ENCODE data around the gene KAT14. TPM values are rescaled to one million over a fixed set of nuclear protein-coding genes. Genes with fewer than 3 reads are reported as not detected.

The KAT14 gene
- polyA plus RNA-seq, 1 donor (not counting 4 experiments of a cell fraction or from before 2014, with no cell fraction given) = 9.8 TPM

DNA sequence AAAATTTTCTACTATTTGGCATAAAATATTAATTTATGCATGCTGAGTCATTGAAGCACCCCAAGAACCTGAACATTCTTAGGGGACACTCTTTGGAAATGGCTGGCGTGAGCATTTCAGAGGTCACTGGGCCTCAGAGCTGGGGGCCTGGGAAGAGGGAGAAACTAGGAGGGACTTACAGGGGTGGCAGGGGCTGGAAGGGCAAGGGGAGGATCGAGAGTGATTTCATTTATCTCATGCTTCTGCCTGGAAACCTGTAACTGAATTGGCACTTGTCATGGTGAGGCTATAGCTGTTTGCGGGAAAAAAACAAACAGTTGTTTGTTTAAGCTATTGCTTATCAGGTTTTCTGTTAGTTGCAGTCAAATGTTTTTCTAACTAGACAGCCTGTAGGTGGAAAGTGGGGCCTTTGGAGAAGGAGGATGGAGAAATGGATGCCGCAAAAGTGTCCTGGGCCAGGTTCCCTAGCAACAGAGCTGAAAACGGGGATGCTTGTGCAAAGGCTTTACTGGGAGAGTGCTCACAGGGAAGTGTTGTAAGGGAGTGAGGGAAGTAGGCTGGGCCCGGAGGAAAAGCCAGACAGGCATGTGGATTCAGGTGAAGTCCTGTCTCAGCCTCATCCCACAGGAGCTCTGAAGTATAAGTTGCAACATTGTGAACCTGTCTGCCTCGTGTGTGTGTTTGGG lies 36.4 kb upstream of the KAT14 start:
- no peak for DNase-seq (ENCODE audit: low read depth, low spot score)
- Histone ChIP-seq H3K4me1 (ENCODE audit: control insufficient read depth, extremely low read depth, insufficient read depth, low read length) (no peaks in the 10 kb centered on the region), H4K20me1 (ENCODE audit: control insufficient read depth, extremely low read depth, insufficient read depth, low read length) (no peaks in the 10 kb centered on the region), H3K9me1 (ENCODE audit: control insufficient read depth, extremely low read depth, insufficient read depth, low read length) (no peaks in the 10 kb centered on the region), H3K4me2 (ENCODE audit: control insufficient read depth, extremely low read depth, insufficient read depth, low read depth, low read length) (no peak overlapping the region), H3K27ac (ENCODE audit: control insufficient read depth, insufficient read depth, low read length) (no peak overlapping the region), H3K36me3 (ENCODE audit: control insufficient read depth in 2 of 2, extremely low read depth in 1 of 2, insufficient read depth in 2 of 2, low read length in 2 of 2) (no peaks in the 10 kb centered on the region), H3K79me2 (ENCODE audit: control insufficient read depth, insufficient read depth, low read length) (no peaks in the 10 kb centered on the region), H3K27me3 (ENCODE audit: control insufficient read depth, extremely low read depth, insufficient read depth, low read length) (no peaks in the 10 kb centered on the region), H3K9me3 (ENCODE audit: control insufficient read depth, low read depth, low read length) (no peaks in the 10 kb centered on the region), H3K4me3 (ENCODE audit: control insufficient read depth in 2 of 3, extremely low read depth in 1 of 3, insufficient read depth in 2 of 3, low read depth in 1 of 3, low read length in 3 of 3) (no peak overlapping the region), H3K9ac (ENCODE audit: control insufficient read depth, extremely low read depth, insufficient read depth, low read length) (no peak overlapping the region), H2AFZ (ENCODE audit: control insufficient read depth, low read length) (no peak overlapping the region)
- TF ChIP-seq, protein P1, sequence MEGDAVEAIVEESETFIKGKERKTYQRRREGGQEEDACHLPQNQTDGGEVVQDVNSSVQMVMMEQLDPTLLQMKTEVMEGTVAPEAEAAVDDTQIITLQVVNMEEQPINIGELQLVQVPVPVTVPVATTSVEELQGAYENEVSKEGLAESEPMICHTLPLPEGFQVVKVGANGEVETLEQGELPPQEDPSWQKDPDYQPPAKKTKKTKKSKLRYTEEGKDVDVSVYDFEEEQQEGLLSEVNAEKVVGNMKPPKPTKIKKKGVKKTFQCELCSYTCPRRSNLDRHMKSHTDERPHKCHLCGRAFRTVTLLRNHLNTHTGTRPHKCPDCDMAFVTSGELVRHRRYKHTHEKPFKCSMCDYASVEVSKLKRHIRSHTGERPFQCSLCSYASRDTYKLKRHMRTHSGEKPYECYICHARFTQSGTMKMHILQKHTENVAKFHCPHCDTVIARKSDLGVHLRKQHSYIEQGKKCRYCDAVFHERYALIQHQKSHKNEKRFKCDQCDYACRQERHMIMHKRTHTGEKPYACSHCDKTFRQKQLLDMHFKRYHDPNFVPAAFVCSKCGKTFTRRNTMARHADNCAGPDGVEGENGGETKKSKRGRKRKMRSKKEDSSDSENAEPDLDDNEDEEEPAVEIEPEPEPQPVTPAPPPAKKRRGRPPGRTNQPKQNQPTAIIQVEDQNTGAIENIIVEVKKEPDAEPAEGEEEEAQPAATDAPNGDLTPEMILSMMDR (optimal IDR thresholded peaks at IDR 0.05 in 1 of 3, IDR thresholded peaks at IDR 0.05 in 1 of 3, conservative IDR thresholded peaks at IDR 0.05 in 1 of 3; ENCODE audit: extremely low read depth in 1 of 3, insufficient read depth in 2 of 3, low read length in 3 of 3) = no peak
- no peak for TF ChIP-seq EZH2 (IDR thresholded peaks at IDR 0.05; ENCODE audit: low read length)
- no peak for FAIRE-seq
- dilution Hi-C loops (cut with MboI; ENCODE audit: extremely low pct_ligation_motif_present, low sequenced_read_pairs) = no loop called here

DNA sequence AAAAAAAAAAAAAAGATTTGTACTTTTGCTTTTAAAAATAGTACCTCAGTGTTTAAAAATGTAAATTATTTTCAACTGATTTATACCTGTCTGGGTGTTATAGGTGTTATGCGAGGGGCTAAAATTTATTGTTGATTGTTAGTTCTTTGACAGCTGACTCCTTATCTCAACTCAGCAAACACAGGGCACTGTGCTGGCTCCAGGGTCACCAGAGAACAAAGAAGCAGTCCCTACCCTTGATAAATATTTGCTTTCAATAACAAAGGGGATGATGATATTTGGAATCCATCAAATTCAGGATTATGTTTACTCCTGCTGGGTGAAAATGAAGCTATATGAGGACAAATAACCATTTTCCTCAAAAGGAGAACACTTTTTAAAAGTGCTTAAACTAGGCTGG lies 34.2 kb upstream of the KAT14 start:
- H4K20me1 ChIP-seq (ENCODE audit: control insufficient read depth, extremely low read depth, insufficient read depth, low read length) = no peaks in the 10 kb centered on the region
- H3K9ac ChIP-seq (ENCODE audit: control insufficient read depth, extremely low read depth, insufficient read depth, low read length) = no peak overlapping the region
- H3K9me3 ChIP-seq (ENCODE audit: control insufficient read depth, low read depth, low read length) = no peaks in the 10 kb centered on the region
- no peak overlapping the region for H3K4me2 ChIP-seq (ENCODE audit: control insufficient read depth, extremely low read depth, insufficient read depth, low read depth, low read length)
- H3K9me1 ChIP-seq (ENCODE audit: control insufficient read depth, extremely low read depth, insufficient read depth, low read length) = no peaks in the 10 kb centered on the region
- dilution Hi-C loops (cut with MboI; ENCODE audit: extremely low pct_ligation_motif_present, low sequenced_read_pairs) = no loop called here
- H2AFZ ChIP-seq (ENCODE audit: control insufficient read depth, low read length) = no peak overlapping the region
- TF ChIP-seq, protein P1 (optimal IDR thresholded peaks at IDR 0.05 in 1 of 3, IDR thresholded peaks at IDR 0.05 in 1 of 3, conservative IDR thresholded peaks at IDR 0.05 in 1 of 3; ENCODE audit: extremely low read depth in 1 of 3, insufficient read depth in 2 of 3, low read length in 3 of 3) = no peak
- TF ChIP-seq EZH2 (IDR thresholded peaks at IDR 0.05; ENCODE audit: low read length) = no peak
- H3K27me3 ChIP-seq (ENCODE audit: control insufficient read depth, extremely low read depth, insufficient read depth, low read length) = no peaks in the 10 kb centered on the region
- FAIRE-seq (no peak), DNase-seq (ENCODE audit: low read depth, low spot score) (no peak)
- no peaks in the 10 kb centered on the region for H3K36me3 ChIP-seq (ENCODE audit: control insufficient read depth in 2 of 2, extremely low read depth in 1 of 2, insufficient read depth in 2 of 2, low read length in 2 of 2)
- H3K79me2 ChIP-seq (ENCODE audit: control insufficient read depth, insufficient read depth, low read length) = no peaks in the 10 kb centered on the region
- H3K4me1 ChIP-seq (ENCODE audit: control insufficient read depth, extremely low read depth, insufficient read depth, low read length) = no peaks in the 10 kb centered on the region
- no peak overlapping the region for H3K4me3 ChIP-seq (ENCODE audit: control insufficient read depth in 2 of 3, extremely low read depth in 1 of 3, insufficient read depth in 2 of 3, low read depth in 1 of 3, low read length in 3 of 3)
- no peak overlapping the region for H3K27ac ChIP-seq (ENCODE audit: control insufficient read depth, insufficient read depth, low read length)

Data from keratinocyte (primary cell).